GM21825 (cell line): ENCODE results near the gene EGFLAM.

Source experiments
- ATAC-seq: cut with Tn5 transposase; IDR thresholded peaks from one replicate; pipeline ENCODE4 v1.9.1; 2021; ENCODE audit warnings: mild to moderate bottlenecking, moderate library complexity; ENCODE audit not compliant: unreplicated experiment

Gene EGFLAM

GRCh38 chr5:38265546-38266179 is 7.3 kb downstream of the EGFLAM start:
- ATAC-seq: no peak

- no peak for ATAC-seq
Measured at GRCh38 chr5:38267372-38267771, 9.0 kb downstream of the EGFLAM start.

GRCh38 chr5:38273626-38274025 is 15.3 kb downstream of the EGFLAM start:
- ATAC-seq: no peak

DNA sequence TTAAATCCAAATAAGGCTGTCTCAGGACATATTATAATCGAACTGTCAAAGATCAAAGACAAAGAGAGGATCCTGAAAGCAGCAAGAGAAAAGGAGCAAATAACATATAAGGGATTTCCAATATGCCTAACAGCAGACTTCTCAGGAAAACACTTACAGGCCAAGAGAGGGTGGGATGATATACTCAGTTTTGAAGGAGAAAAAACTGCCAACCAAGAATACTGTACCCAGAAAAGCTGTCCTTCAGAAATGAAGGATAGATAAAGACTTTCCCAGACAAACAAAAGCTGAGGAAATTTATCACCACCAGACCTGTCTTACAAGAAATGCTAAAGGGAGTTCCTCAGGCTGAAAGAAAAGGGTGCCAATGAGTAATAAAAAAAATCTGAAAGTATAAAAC is 16.0 kb downstream of the EGFLAM start:
- ATAC-seq: no peak

DNA sequence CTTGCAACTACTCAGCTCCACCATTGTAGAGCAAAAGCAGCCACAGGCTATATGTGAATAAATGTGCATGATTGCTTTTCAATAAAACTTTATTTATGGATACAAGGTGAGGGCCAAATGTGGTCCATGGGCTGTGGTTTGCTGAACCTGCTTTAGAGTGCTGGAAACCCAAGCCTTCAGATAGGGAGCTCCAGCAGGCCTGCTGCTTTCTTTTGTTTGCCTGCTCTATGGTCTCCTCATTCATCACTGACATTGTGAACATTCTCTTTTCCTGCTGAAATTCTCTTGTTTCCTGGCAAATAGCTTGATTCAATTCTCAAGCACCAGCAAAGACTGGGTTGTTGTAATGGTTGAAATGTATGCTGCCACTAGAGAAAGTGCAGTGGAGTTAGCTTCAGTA is 26.0 kb downstream of the EGFLAM start:
- ATAC-seq: no peak

- ATAC-seq: no peak
Measured at GRCh38 chr5:38285226-38285625, 26.9 kb downstream of the EGFLAM start.

DNA sequence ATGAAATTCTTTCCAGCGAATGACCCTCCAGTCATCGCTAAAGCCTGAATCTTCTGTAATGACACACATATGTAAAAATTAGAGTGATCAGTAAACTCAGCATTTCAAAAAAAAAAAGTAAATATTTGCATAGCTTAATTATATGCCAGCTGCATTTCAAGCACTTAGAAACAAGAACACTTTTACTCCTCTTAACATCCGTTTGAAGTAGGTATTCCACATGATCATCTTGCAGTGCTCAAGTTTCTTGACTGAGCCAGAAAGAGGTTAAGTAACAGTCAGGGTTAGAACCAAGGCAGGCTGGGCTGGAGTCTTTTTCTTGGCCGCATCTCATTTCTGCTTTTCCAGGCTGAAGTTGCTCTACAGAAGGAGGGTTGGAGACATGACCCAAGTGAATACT is 27.6 kb downstream of the EGFLAM start:
- ATAC-seq: no peak

GRCh38 chr5:38287124-38287523 is 28.8 kb downstream of the EGFLAM start:
- no peak for ATAC-seq

GRCh38 chr5:38289457-38289856 is 31.1 kb downstream of the EGFLAM start:
- no peak for ATAC-seq

DNA sequence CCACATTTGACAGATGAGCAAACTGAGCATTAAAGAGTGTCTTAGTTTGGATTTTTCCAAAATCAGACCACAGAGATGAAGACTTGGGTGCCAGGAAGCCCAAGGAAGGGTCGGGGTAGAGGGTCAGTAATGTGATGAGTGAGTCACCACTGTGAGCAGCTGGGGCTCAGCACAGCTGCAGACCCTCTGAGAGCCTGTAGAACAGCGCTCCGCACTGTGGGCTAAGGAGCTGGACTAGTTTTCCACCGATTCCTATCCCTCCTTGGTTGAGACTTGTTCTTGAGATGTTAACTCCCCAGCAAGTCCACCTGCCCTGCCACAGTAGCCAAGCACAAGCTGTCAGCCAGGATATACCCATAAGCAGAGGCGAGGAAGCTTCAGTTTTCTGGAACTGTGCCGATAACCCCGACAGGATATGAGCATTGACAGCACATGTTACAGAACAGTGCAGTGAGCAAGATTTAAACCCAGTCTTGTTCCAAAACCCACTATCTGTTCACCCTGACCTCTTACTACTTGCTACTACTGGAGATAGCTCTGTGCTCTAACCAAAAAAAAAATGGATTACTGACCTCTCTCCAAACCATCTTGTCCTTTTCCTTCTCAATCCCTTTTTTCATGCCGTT is 31.8 kb downstream of the EGFLAM start:
- ATAC-seq: no peak

- no peak for ATAC-seq
Measured at GRCh38 chr5:38291355-38291754, 33.0 kb downstream of the EGFLAM start.

DNA sequence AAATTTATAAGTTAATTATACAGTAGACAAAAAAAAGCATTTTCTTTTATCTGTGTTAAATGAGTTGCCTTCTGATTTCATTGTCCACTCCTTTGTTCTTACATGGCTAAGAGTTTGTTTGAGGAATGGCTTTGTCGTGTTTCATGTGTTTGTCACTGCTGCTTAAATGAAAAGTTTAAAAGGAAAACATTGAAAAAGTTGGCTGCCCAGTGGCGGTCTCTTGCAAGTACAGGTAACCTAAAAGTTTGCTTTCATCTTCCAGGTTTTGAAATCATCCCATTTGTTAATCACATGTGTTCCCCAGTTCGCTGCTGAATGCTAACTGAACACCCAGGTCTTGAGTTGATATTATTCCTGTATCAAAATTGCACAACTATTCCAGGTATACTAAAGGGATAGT is 33.9 kb downstream of the EGFLAM start:
- no peak for ATAC-seq

- ATAC-seq: no peak
Measured at GRCh38 chr5:38295751-38296150, 37.4 kb downstream of the EGFLAM start.

- ATAC-seq: no peak
Measured at GRCh38 chr5:38297830-38298608, 39.7 kb downstream of the EGFLAM start.

DNA sequence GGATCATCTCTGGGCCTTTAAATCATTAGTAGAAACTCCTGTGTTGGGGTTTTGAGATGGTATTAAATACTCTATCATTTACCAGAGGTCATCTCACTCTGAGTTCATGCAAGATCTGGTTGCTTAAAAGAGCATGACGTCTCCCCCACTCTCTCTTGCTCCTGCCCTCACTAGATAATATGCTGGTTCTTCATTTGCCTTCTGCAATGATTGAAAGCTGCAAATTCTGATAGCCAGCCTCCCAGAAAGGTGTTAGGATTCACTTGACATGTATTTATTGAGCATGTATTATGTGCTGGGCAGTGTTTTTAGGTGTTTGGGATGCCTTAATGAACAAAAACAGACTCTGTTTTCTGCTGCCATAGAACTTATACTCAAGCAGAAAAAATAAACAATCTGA is 41.2 kb downstream of the EGFLAM start:
- ATAC-seq: no peak

- no peak for ATAC-seq
Measured at GRCh38 chr5:38305148-38305547, 46.8 kb downstream of the EGFLAM start.

DNA sequence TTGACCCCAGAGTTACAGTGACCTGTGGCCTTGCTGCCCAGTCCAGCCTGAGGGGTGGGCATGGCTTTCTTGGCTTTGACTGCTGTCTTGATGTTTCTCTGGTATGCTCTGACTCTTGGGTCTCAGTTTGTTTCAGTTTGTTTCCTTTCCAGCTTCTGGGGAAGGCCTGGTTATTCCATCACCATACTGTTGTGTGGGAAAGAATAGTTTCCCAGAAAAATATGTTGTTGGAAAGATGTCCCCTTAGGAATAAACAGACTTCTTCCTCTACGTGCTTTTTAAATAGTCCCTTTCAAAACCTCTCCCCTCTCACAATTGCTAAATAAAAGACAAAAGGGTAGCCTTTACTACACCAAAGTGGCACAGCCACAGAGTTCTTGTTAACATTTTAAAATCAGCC is 49.5 kb downstream of the EGFLAM start:
- ATAC-seq: no peak

DNA sequence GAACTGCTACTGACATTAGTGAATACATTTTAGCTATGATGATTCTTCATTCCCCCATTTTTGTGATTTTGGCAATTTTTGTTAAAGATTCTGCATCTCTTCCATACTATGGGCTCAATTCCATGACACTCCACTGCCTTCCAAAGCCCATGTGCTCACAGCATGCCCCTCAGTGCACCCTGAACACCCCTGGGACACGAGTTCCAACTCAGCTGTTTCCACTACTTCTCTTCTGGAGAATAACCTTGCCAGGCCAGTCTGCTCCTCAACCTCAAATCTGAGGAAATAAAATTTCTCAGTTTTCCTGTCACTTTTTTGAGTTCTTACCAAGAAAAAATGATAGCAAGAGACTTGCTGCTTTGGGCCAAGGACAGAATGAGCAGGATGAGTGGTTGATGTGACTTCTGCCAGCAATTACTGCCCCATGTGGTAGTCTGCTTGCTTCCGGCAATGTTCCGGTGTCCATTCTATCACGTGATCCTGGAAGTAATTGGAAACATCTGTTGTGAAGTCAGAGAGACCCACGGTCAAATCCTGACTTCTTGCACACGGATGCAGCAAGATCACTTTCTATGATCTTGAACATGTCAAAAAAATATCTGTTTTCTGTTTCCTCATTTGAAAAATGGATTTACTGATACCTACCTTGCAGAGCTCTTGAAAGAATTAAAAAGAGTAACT is 58.3 kb downstream of the EGFLAM start:
- no peak for ATAC-seq

DNA sequence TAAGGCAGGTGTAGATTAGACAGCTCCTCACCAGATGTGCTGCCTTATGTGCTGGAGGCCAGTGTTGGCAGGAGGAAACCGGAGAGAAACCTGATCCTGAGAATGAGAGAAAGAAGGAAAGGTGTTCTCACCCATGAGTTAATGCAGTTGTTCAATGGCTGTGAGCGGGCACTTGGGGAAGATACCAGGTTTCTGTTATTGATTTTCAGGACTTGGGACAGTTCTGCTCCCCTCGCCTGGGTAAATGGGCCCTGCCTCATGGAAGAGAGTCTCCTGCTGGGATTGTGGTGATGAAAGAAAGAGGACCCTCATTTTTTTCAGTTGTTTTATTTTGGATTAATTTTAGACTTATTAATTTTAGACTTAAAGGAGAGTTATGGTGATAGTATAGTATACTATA is 59.5 kb downstream of the EGFLAM start:
- no peak for ATAC-seq

DNA sequence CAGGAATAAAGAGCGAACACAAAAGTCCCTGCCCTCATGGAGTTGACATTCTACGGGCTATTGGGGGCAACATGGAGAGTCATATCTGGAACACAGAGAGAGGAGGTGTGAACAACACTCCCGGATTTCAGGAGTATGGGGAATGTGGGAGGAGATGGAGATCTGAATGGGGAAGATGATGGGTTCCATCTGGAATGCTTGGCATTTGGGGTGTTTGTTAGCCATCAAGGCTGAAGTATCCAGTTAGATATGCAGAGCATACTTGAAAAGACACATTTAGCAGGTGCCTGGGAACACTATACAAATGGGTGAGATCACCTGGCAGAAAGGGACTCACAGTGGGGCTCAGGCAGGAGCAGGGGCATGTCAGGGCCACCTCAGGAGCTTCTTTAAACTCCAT is 61.1 kb downstream of the EGFLAM start:
- no peak for ATAC-seq

DNA sequence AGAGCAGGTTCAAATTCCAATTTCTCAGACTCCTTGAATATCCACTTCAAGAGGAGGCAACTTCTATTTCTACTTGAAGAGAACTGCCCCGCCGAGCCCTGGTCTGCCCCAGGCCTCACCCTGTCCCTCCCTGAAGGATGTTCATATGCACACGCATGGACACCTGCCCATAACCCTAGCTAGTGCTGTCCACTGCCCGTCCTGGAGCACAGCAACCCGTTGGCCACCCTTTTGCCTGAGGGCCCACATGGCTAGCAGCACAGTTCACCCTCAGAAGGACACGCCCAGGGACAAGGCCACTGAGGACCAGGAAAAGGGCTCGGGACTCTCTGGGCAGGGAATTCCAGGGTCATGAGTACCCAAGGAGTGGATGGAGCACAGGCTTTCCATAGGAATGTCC is 63.6 kb downstream of the EGFLAM start:
- no peak for ATAC-seq
